GM19193 (cell line): ENCODE results near the gene ATXN1.

Experiments
- POLR2A ChIP-seq: IDR thresholded peaks from 4 replicates; pipeline ENCODE4 v1.6.1; 2011; ENCODE audit not compliant: insufficient read depth, insufficient read length; ENCODE audit errors: extremely low read depth

The ATXN1 gene

DNA sequence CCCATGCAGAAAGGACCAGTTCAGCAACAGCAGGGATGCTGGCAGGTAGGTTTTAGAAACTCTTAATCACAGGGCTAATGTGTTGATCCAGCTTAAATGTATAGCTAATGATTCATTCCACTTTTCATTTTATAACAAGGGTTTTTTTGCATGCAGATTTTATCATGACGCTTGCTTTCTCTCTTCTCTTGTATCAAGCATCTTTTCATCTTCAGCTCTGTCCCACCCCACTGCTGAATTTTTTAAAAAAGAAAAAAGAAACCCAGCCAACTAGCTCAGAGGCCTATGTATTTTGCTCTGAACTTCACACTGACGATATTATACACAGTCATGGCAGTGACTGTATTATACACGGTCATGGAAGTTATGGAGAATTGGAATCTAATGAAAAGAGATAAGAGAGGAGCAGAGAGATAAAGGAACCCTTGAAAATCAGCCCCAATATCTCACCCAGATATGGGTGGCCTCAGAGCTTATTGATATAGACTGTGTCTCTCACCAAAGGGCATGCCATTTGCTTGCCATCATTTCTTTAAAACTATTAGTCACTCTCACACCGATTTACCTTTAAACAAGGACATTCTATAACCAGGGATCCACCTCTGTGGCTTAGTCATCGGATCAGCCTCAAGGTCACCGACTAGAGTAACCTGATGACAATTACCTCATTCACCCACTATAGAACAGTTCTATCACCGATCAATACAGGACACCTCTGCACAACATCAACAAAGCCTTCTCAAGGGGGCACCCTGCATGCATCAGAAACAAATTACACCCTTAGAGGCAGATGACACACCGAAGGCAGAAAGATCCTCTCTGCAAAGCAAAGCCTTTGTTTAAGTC, 222.0 kb downstream of the ATXN1 start:
- no peak for TF ChIP-seq POLR2A

DNA sequence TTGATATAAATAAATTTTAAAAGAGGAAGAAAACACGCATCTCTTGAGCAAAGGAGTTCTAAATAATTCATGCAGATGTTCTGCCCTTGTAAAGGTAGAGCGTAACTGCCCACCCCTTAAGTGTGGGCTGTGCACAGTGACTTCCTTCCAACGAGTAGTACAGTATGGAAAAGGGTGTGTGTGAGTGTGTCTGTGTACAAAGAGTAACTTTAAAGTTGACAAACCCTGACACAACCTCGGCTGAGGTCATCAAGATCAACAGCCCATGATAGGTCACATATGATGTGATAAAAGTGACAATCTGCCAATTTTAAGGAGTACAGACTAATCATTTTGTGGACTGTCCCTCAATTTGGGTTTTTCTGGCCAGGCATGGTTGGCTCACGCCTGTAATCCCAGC, 225.7 kb downstream of the ATXN1 start:
- TF ChIP-seq POLR2A, result no peak

DNA sequence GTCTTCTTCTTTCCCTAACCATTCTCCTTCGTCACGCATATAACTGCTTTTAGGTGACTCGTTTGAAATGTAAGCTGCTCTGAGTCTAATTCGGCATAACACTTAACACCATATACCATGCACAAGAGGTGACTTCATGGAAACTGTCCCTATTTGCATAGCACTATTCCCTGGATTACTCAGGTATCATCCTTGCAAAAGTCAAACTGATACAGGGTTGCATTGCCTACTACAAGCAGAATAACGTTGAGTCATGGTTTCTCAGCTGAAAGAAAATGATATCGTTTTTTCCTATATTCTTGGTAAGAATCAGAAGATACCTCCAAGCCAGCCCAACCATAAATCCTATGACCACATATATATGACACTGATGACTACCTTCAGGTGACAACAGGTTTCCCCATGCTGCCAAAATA, 227.5 kb downstream of the ATXN1 start:
- TF ChIP-seq POLR2A, result no peak

DNA sequence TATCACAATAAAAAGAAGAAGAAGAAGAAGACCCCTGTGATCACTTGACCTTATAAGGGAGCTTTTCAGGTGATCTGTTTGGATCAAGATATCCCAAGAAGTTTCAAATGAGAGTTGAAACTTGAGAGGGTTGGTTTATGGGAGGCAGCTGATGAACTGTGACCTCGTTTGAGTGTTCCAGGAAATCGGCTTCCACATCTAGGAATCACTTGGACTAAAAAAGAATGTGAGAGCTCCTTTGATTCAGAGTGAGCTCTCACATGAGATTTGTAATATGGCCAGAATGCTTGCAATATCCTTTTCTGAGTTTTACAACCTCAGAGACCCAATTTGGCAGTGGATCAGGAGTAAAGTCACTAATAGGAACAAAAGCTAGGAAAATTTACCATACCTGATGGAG, 228.1 kb downstream of the ATXN1 start:
- TF ChIP-seq POLR2A, result no peak

DNA sequence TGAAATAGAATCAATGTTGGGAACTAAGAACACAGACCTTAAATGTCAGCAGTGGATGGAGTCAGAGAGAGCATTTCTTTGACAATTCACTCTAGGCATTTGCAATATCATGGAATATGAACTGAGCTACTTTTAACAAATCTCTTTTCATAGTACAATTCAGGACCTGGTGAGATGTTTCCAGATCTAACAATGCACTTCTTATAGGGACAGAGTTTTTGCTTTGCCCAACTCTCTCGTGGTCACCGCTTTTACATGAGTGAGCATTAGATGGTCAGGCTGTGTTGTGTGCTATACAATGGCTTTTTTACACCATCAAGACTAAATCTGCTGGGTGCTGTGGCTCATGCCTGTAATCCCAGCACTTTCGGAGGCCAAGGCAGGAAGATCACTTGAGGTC, 233.6 kb downstream of the ATXN1 start:
- no peak for TF ChIP-seq POLR2A

DNA sequence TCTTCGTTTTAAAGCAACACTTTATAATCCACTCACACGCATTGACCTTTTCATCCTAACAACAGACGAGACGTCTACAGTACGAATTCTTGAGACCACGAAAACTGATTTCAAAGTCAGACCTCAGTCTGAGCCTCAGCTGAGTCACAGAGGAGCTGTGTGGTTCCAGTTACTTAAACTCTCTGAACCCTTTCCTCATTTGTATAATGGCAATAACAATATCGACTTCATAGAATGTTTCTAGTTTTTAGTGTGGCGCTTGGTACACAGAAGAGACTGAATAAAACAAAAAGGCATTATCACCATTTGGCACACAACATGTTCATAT, 236.9 kb downstream of the ATXN1 start:
- no peak for TF ChIP-seq POLR2A

DNA sequence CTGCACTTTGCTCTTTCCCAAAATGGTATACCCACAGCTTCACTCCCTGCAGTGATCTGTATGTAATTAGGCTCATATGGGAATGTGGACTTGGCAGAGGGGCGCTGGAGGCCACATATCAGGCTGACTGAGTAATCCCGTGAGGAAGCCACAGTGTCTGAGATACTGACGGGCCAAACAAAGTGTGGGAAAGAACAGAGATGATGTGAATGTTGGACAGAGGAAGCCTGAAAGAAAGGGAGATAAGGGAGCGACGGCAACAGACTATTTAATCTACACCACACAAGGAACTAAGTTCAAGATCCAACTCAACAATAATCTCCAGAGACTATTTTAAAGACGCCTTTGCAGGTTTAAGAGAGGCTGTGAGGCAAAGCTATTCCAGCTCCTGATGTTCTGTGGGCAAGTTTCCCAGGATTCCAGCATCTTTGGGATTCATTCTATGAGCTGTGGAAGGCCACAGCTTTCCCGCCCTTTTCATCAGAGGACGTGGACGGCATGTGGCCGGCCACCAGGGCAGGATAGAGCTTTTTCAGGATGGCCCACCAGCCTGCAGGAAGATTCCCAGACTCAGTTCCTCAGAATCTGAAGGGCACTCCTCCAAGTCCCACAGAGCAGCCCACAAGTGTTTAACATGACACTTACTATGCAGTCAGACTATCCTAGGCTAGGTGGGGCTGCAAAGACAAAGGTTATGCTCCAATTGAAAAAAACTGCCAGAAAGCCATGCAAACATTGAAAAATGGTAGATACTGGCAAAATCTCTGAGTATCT, 237.5 kb downstream of the ATXN1 start:
- no peak for TF ChIP-seq POLR2A

DNA sequence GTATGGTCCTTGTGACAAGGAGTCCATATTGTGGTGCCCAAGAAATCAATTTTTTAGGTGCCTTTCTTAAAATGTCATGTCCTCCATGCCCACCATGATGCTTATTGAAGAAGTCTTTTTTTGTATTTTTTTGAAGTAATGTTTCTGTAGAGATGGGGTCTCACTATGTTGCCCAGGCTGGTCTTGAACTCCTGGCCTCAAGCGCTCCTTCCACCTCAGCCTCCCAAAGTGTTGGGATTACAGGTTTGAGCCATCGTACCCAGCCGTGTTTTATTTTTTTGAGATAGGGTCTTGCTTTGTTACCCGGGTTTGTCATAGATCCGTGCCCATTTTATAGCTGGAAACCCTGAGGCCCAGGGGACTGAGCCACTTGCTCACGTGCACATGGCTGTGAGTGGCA, 238.3 kb downstream of the ATXN1 start:
- no peak for TF ChIP-seq POLR2A

DNA sequence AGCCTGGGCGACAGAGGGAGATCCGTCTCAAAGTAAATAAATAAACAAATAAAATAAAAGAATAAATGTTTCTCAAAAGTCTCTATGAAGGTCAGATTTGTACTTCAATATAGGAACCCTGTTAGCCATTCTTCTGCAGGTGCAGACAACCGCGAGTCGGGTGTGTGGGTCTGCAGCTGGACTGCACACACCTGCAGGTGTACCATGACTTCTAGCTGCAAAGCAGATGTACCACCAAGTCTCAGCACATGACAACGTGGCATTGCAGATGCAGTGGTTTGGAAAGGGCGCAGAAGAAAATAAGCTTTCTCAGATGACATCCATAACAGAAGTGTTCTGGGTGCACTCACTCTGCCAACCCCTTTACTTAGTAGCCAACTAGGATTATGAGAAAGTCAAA, 239.7 kb downstream of the ATXN1 start:
- no peak for TF ChIP-seq POLR2A

DNA sequence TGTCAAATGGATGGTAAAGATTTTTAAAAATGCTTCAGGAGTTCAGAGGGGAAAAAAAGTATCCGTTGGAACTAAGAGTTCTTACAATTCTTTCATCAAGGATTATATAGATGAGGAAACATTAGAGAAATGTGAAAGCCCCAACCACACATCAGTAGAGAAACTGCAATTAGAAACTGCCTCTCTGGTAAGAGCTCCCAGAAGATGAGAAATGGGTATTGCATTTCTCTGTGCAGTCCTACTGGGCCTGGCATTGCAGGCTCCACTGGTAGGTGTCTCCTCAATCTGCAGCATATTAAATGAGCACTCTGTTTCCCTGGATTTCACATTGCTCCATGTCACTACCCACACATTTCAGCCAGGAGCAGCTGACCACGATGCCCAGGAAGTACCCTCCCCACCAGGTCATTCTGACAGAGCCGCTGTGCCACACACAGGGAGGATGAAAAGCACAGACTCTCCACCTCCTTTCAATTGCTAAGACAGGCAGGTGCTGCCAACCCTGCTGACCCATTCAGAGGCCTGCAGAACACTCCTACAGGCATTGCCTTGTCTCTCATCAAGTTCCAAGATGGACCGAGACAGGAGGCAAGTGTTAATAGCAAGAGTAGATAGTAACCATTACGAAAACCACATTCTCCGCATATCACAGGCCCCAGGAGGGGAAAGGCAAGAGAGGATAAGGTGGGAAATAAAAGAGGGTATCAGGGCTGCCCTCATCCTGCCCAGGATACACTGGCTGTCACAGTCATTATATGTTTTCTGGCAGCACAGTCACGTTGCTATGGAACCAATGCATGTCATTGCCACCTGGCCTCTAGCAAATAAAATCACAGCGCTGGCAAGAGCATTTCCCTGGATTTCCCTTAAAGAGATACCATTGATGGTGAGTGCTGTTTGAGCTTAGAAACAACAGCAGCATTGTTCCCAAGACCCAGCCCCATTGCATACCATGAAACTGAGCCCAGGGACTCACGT, 241.7 kb downstream of the ATXN1 start:
- TF ChIP-seq POLR2A, result no peak

DNA sequence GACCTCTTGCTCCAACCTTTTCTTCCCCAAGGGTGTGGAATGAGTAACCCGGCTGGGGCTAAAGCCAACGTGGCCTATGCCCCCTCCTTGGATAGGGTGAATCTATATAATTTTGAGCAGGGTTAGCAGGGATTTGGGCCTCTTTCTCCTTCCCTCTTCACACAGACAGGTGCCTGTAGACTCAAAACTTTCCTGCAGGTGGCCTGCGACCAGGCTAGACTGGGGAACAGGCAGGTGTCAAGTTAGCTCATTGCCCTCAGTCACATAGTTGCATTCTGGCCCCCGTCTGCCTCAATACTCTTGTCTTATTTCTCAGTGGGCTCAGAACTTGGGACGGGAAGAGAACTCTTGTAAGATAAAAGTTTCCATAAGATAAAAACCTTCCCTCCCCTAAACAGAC, 243.0 kb downstream of the ATXN1 start:
- TF ChIP-seq POLR2A, result no peak

DNA sequence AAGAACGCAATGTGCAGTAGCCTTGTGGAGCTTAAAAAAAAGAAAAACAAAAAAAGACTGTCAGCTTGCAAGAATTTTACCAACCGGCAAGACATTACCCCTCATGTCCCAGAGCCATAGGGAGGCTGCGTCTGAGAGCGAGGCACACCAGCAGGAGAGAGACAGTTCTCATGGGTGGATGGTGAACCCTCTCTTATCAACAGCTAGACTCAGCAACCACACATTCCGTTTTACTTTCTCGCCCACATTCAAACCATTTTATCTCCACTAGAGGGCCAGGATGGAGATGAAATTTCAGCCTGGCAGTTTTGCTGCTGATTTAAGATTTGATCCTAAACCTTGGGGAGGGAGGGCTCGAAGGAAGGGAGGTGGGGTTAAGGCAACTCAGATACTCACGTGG, 247.0 kb downstream of the ATXN1 start:
- no peak for TF ChIP-seq POLR2A

DNA sequence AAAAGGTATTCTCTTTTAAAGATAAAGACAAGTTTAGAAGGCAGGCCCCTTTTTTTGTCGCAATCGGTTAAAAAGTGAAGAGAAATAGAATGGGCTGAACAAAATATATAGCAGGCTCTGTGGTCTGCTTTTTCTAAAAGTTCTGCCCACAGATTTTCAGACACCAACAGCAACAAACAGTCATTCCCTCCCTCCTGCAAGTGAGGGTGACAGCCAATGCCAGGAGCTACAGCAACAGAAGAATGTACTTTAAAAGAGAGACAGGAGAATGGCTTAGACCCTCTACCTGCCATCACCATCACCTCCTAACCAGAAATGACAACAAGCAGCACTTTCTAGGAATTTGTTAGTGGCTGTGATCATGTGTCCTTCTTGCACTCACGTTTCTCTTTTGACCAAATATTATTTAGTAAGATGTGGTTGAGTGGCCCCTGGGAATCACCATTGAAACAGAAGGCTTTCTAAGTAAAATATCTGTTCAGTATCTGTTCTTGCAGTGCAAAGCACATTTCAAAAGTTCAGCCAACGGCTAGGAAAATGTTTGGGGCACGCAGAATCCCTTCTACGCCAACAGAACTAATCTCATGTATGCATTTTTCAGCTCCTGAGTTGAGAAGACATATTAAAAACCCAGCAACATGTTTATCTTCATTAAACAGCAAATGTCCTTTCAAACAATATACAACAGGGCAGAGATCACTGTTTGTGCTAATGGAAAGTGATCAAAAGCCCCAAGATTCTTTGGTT, 248.5 kb downstream of the ATXN1 start:
- TF ChIP-seq POLR2A, result no peak

DNA sequence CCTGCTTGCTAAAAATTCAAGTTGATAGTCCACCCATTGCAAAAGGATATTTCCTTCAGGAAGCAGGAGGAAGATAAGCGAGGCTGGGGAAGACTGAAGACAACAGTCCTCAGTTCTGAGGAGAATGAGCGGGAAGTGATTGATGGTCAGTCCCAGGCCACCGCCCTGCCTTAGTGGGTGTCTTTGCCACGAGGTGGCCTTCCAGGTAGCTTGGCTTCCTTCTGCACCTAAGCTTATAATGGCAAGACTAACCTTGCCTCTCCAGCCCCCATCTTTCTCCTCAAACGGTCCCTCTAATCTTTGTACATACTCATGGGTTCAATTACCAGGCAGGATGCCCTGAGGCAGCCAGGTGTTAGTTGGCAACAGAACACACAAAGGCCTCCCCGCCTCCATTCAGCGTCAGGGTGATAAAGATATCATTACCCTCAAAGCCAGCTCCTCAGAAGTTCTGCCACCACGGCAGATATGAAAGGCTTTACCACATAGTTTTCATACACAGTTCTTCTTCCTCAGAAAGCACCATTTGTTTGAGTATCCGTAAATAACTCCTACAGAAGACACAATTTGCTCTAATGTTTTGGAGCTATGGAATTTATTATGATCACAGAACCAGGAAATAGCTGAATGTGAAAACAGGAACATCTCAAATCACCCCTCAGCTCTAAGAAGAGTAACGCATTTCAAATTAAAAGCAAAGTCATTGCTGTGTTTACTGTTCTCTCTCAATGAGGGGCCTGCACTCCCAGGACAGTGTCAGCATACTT, 249.4 kb downstream of the ATXN1 start:
- TF ChIP-seq POLR2A, result no peak
